Astrocyte (in vitro differentiated cells and primary cell): Measurements from ENCODE around the gene RASGEF1C. TPM values are rescaled to one million over a fixed set of nuclear protein-coding genes. Genes with fewer than 3 reads are reported as not detected.

Source experiments
- DNase-seq: peaks from one replicate; pipeline ENCODE4 v3.0.0-alpha.2; 2010; ENCODE audit warnings: low read depth
- FAIRE-seq: peaks from 2 replicates; lab custom pipeline; 2011; peaks lifted over from hg19 to GRCh38; lab: Jason Lieb, UNC
- H2AFZ ChIP-seq: 2 replicates; pipeline ENCODE4 v1.6.0; 2012; ENCODE audit warnings: low read depth, low read length, inconsistent platforms
- H3K27ac ChIP-seq: 2 replicates; pipeline ENCODE4 v1.5.1; 2011; ENCODE audit warnings: low read depth, low read length, inconsistent platforms
- H3K27me3 ChIP-seq: 2 replicates; pipeline ENCODE4 v1.6.0; 2011; ENCODE audit warnings: low read length, inconsistent platforms; ENCODE audit not compliant: insufficient read depth
- H3K36me3 ChIP-seq: 2 replicates; pipeline ENCODE4 v1.5.1; 2011; ENCODE audit warnings: low read length, inconsistent platforms; ENCODE audit not compliant: insufficient read depth
- H3K4me1 ChIP-seq: 2 replicates; pipeline ENCODE4 v1.5.1; 2011; ENCODE audit warnings: low read length, inconsistent platforms; ENCODE audit not compliant: insufficient read depth
- H3K4me2 ChIP-seq: 2 replicates; pipeline ENCODE4 v1.6.0; 2012; ENCODE audit warnings: low read length, inconsistent platforms
- H3K4me3 ChIP-seq: 2 replicates; pipeline ENCODE4 v1.5.1; 2011; ENCODE audit warnings: low read depth, mild to moderate bottlenecking, low read length, inconsistent platforms; ENCODE audit not compliant: insufficient read depth
- H3K79me2 ChIP-seq: 2 replicates; pipeline ENCODE4 v1.6.0; 2012; ENCODE audit warnings: mild to moderate bottlenecking, low read length, inconsistent platforms; ENCODE audit not compliant: insufficient read depth
- H3K9ac ChIP-seq: 2 replicates; pipeline ENCODE4 v1.6.0; 2012; ENCODE audit warnings: mild to moderate bottlenecking, low read length, inconsistent platforms
- H3K9me3 ChIP-seq: 2 replicates; pipeline ENCODE4 v1.5.1; 2012; ENCODE audit warnings: low read depth, mild to moderate bottlenecking, low read length, inconsistent platforms; ENCODE audit not compliant: insufficient read depth
- H4K20me1 ChIP-seq: 2 replicates; pipeline ENCODE4 v1.6.0; 2012; ENCODE audit warnings: low read length, inconsistent platforms; ENCODE audit not compliant: insufficient read depth
- H3K27ac Mint-ChIP-seq: one replicate; pipeline ENCODE4 v1.8.0; 2021; ENCODE audit warnings: mild to moderate bottlenecking, mixed read lengths; ENCODE audit not compliant: unreplicated experiment
- H3K27me3 Mint-ChIP-seq: one replicate; pipeline ENCODE4 v1.8.0; 2021; ENCODE audit warnings: low read depth, mixed read lengths; ENCODE audit not compliant: unreplicated experiment
- H3K36me3 Mint-ChIP-seq: one replicate; pipeline ENCODE4 v1.8.0; 2021; ENCODE audit warnings: low read depth, mixed read lengths; ENCODE audit not compliant: unreplicated experiment
- H3K4me1 Mint-ChIP-seq: one replicate; pipeline ENCODE4 v1.8.0; 2021; ENCODE audit warnings: low read depth, mixed read lengths; ENCODE audit not compliant: unreplicated experiment
- H3K4me3 Mint-ChIP-seq: one replicate; pipeline ENCODE4 v1.8.0; 2021; ENCODE audit warnings: mild to moderate bottlenecking, moderate library complexity, mixed read lengths; ENCODE audit not compliant: unreplicated experiment
- H3K9me3 Mint-ChIP-seq: one replicate; pipeline ENCODE4 v1.8.0; 2021; ENCODE audit warnings: mild to moderate bottlenecking, mixed read lengths; ENCODE audit not compliant: unreplicated experiment
- EZH2 ChIP-seq: IDR thresholded peaks from 2 replicates; pipeline ENCODE4 v1.6.1; 2012; ENCODE audit warnings: mild to moderate bottlenecking, low read length, inconsistent platforms; ENCODE audit not compliant: insufficient read depth
- total RNA-seq: library from RNA; stranded (reverse); gene quantifications from 2 replicates; pipeline ENCODE4 v1.2.1, GENCODE V29; 2021
- TF ChIP-seq, protein P1 (sequence below): IDR thresholded peaks from 2 replicates; pipeline ENCODE4 v1.5.1; 2011; ENCODE audit warnings: low read depth, mild to moderate bottlenecking, inconsistent platforms, low read length, moderate library complexity; ENCODE audit not compliant: insufficient read depth

Gene RASGEF1C
- total RNA-seq, 1 donor from 2014 or later = 0.41 TPM

DNA sequence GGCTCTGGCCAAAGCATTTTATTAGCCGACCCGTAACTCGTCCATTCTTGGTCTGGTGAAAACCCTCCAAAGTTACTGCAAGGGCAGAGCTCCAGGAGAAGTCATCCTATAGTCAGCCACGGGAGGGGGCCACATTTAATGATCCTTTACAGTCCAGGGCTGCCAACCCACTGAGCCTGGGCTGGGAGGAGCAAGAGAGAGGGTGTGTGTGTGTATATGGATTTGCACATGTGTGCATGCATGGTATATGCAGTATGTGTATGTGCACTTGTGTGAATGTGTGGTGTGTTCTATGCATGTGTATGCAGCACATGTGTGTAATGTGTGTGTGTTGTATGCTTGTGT lies 4.2 kb upstream of the RASGEF1C start:
- no peaks in the 10 kb centered on the region for H3K4me1 Mint-ChIP-seq
- Histone ChIP-seq H3K27ac (no peak overlapping the region), H2AFZ (no peak overlapping the region), H3K4me3 (no peak overlapping the region), H3K36me3 (no peaks in the 10 kb centered on the region), H3K4me2 (no peak overlapping the region), H3K4me1 (no peaks in the 10 kb centered on the region), H3K79me2 (no peaks in the 10 kb centered on the region), H3K27me3 (peaks cover 4% of the 10 kb centered on the region), H4K20me1 (no peaks in the 10 kb centered on the region), H3K9me3 (peaks cover 18% of the 10 kb centered on the region), H3K9ac (no peak overlapping the region)
- FAIRE-seq = no peak
- H3K36me3 Mint-ChIP-seq = no peaks in the 10 kb centered on the region
- peaks cover 36% of the 10 kb centered on the region for H3K27me3 Mint-ChIP-seq
- no peak overlapping the region for H3K27ac Mint-ChIP-seq
- no peak for DNase-seq
- H3K9me3 Mint-ChIP-seq = peaks cover 5% of the 10 kb centered on the region
- TF ChIP-seq, protein P1, sequence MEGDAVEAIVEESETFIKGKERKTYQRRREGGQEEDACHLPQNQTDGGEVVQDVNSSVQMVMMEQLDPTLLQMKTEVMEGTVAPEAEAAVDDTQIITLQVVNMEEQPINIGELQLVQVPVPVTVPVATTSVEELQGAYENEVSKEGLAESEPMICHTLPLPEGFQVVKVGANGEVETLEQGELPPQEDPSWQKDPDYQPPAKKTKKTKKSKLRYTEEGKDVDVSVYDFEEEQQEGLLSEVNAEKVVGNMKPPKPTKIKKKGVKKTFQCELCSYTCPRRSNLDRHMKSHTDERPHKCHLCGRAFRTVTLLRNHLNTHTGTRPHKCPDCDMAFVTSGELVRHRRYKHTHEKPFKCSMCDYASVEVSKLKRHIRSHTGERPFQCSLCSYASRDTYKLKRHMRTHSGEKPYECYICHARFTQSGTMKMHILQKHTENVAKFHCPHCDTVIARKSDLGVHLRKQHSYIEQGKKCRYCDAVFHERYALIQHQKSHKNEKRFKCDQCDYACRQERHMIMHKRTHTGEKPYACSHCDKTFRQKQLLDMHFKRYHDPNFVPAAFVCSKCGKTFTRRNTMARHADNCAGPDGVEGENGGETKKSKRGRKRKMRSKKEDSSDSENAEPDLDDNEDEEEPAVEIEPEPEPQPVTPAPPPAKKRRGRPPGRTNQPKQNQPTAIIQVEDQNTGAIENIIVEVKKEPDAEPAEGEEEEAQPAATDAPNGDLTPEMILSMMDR = no peak
- no peak for TF ChIP-seq EZH2
- H3K4me3 Mint-ChIP-seq = peak overlapping the region; percentile 20

DNA sequence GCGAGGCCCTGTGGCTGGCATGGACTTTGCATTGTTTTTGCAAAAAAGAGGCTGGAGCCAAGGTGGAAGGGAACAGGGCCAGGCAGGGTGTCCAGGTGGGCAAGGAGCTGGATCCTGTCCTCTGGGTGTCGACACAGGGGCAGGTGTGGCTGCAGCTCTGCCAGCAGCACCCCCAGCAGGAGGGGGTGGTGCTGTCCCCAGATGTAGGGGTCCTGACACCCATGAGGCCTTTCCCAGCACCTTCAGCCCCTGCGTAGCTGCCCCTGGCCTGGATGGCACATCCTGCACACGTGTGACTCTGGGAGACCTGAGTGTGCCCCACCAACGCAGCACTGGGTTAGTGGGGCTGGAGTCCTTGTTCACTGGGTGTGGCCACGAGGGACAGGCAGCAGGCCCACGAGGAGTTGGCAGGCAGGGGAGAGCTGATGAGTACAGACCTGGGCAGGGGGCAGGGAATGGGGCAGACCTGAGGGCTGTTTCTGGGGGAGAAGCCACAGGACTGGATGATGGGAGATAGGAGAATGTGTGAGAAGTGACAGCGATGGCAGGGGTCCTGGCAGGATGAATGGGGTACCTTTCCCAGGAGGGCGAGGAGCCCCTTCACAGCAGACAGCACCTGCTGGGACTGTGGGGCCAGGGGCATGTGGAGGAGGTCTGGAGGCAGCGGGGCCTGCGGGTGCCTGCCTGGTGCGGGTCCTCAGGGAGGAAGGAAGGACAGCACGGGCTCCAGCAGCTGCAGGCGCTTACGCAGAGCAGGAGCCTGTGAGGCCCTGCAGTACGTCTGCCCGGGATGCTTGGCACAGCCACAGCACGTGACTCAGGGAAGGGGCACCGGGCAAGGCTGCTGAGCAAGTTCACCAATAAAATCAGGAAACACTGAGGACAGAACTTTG lies 3.6 kb upstream of the RASGEF1C start:
- DNase-seq (no peak), FAIRE-seq (no peak)
- H3K4me1 ChIP-seq = no peaks in the 10 kb centered on the region
- peaks cover 9% of the 10 kb centered on the region for H3K27me3 ChIP-seq
- peaks cover 18% of the 10 kb centered on the region for H3K9me3 ChIP-seq
- H3K4me2 ChIP-seq = no peak overlapping the region
- H3K4me1 Mint-ChIP-seq = no peaks in the 10 kb centered on the region
- no peak overlapping the region for H3K4me3 ChIP-seq
- H3K36me3 Mint-ChIP-seq = no peaks in the 10 kb centered on the region
- H3K9me3 Mint-ChIP-seq = peaks cover 4% of the 10 kb centered on the region
- H3K27me3 Mint-ChIP-seq = peaks cover 42% of the 10 kb centered on the region
- peak overlapping the region; percentile 20 for H3K4me3 Mint-ChIP-seq
- no peaks in the 10 kb centered on the region for H3K79me2 ChIP-seq
- H3K36me3 ChIP-seq = no peaks in the 10 kb centered on the region
- no peak overlapping the region for H3K27ac ChIP-seq
- TF ChIP-seq EZH2 = no peak
- TF ChIP-seq, protein P1 = no peak
- no peak overlapping the region for H3K27ac Mint-ChIP-seq
- no peak overlapping the region for H2AFZ ChIP-seq
- H3K9ac ChIP-seq = no peak overlapping the region
- no peaks in the 10 kb centered on the region for H4K20me1 ChIP-seq

DNA sequence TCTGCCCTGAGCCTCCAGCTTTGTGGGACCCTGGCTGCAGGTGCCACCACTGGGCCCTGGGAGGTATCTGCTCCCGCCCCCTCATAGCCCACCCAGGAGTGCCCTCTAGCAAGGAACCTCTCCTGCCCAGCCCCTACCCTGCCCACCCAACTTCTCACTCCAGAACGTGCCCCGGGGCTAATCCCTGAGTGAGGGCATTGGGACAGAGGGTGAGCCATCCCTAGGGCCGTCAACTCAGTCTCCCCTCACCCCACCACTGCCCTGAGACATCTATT lies 2.7 kb upstream of the RASGEF1C start:
- no peak for DNase-seq
- peaks cover 12% of the 10 kb centered on the region for H3K27me3 ChIP-seq
- H3K4me3 Mint-ChIP-seq = no peak overlapping the region

More for the DNA sequence above, 2.7 kb upstream of the RASGEF1C start:
- H3K36me3 Mint-ChIP-seq = no peaks in the 10 kb centered on the region
- Histone ChIP-seq H2AFZ (no peak overlapping the region), H4K20me1 (no peaks in the 10 kb centered on the region), H3K9me3 (peaks cover 17% of the 10 kb centered on the region), H3K4me3 (no peak overlapping the region), H3K4me2 (no peak overlapping the region), H3K36me3 (no peaks in the 10 kb centered on the region), H3K9ac (no peak overlapping the region), H3K4me1 (no peaks in the 10 kb centered on the region), H3K27ac (no peak overlapping the region), H3K79me2 (no peaks in the 10 kb centered on the region)
- TF ChIP-seq EZH2 = no peak
- TF ChIP-seq, protein P1 = no peak
- peaks cover 4% of the 10 kb centered on the region for H3K9me3 Mint-ChIP-seq
- H3K4me1 Mint-ChIP-seq = no peaks in the 10 kb centered on the region
- H3K27ac Mint-ChIP-seq = no peak overlapping the region
- peaks cover 45% of the 10 kb centered on the region for H3K27me3 Mint-ChIP-seq
- no peak for FAIRE-seq
